GM18873 (cell line): Measurements from ENCODE around the gene ARHGAP29.
"Not testable (repeated sequence)": the region's sequence is repeated elsewhere in the genome, so short reads cannot be mapped to it uniquely, and the experiment has no call there.

Experiments
- ATAC-seq: cut with Tn5 transposase; IDR thresholded peaks from one replicate; pipeline ENCODE4 v1.9.1; 2021; ENCODE audit warnings: mild to moderate bottlenecking, moderate library complexity, moderate number of reproducible peaks; ENCODE audit not compliant: unreplicated experiment, low FRiP score

ARHGAP29 gene

GRCh38 chr1:94186946-94187345, 50.4 kb downstream of the ARHGAP29 start:
- no peak for ATAC-seq

GRCh38 chr1:94183197-94183815, 54.1 kb downstream of the ARHGAP29 start:
- no peak for ATAC-seq

GRCh38 chr1:94182191-94182590, 55.2 kb downstream of the ARHGAP29 start:
- no peak for ATAC-seq

- ATAC-seq: no peak
These were observed 56.7 kb downstream of the ARHGAP29 start for GRCh38 chr1:94180650-94181049.

GRCh38 chr1:94178901-94179300, 58.5 kb downstream of the ARHGAP29 start:
- ATAC-seq: no peak

- ATAC-seq: no peak
These were observed 68.3 kb downstream of the ARHGAP29 start for GRCh38 chr1:94169126-94169525.

- ATAC-seq: no peak
These were observed 71.5 kb downstream of the ARHGAP29 start for GRCh38 chr1:94165843-94166242.

GRCh38 chr1:94164885-94165284, 72.5 kb downstream of the ARHGAP29 start:
- ATAC-seq: not testable (repeated sequence)

GRCh38 chr1:94164121-94164520, 73.3 kb downstream of the ARHGAP29 start:
- ATAC-seq: not testable (repeated sequence)

- not testable (repeated sequence) for ATAC-seq
These were observed 74.1 kb downstream of the ARHGAP29 start for GRCh38 chr1:94163249-94163648.

- no peak for ATAC-seq
These were observed 76.6 kb downstream of the ARHGAP29 start for GRCh38 chr1:94160811-94161210.

GRCh38 chr1:94156096-94156625, 81.2 kb downstream of the ARHGAP29 start:
- no peak for ATAC-seq

GRCh38 chr1:94154989-94155388, 82.4 kb downstream of the ARHGAP29 start:
- no peak for ATAC-seq

GRCh38 chr1:94153133-94153532, 84.3 kb downstream of the ARHGAP29 start:
- ATAC-seq: no peak

- ATAC-seq: not testable (repeated sequence)
These were observed 88.2 kb downstream of the ARHGAP29 start for GRCh38 chr1:94149166-94149565.

GRCh38 chr1:94146273-94146672, 91.1 kb downstream of the ARHGAP29 start:
- ATAC-seq: no peak

- no peak for ATAC-seq
These were observed 92.5 kb downstream of the ARHGAP29 start for GRCh38 chr1:94144836-94145235.

GRCh38 chr1:94143809-94144176, 93.6 kb downstream of the ARHGAP29 start:
- ATAC-seq: no peak

- ATAC-seq: no peak
These were observed 94.1 kb downstream of the ARHGAP29 start for GRCh38 chr1:94143173-94143808.

- no peak for ATAC-seq
These were observed 94.8 kb downstream of the ARHGAP29 start for GRCh38 chr1:94142583-94142982.

GRCh38 chr1:94142022-94142421, 95.4 kb downstream of the ARHGAP29 start:
- no peak for ATAC-seq

- ATAC-seq: no peak
These were observed 105.3 kb downstream of the ARHGAP29 start for GRCh38 chr1:94132111-94132510.
